CD14-positive monocyte (primary cell): ENCODE data around the gene MGLL. TPM values are rescaled to one million over a fixed set of nuclear protein-coding genes. Genes with fewer than 3 reads are reported as not detected.

Experiments used
- DNase-seq, 3 donors: peaks; one replicate each; pipeline ENCODE4 v3.0.0-alpha.2; 2011 to 2022
- H2AFZ ChIP-seq: 2 replicates; pipeline ENCODE4 v1.6.0; 2012; ENCODE audit warnings: mild to moderate bottlenecking, low read depth, low read length, inconsistent platforms; ENCODE audit not compliant: insufficient read depth, poor library complexity, severe bottlenecking
- H3K27ac ChIP-seq, 2 donors: 1 replicate in 1 of 2; 2 replicates in 1 of 2; pipeline ENCODE4 v1.5.1; 2012 to 2013; ENCODE audit warnings: low read length in 2 of 2, control low read depth in 1 of 2, inconsistent platforms in 1 of 2, low read depth in 1 of 2, mild to moderate bottlenecking in 1 of 2
- H3K27me3 ChIP-seq, 2 donors: one replicate each; pipeline versions ENCODE4 v1.6.0 to v1.6.1; 2011 to 2013; ENCODE audit warnings: low read length in 2 of 2; ENCODE audit not compliant: control insufficient read depth in 2 of 2, insufficient read depth in 2 of 2
- H3K36me3 ChIP-seq, 2 donors: replicated peaks in 1 of 2; 1 replicate in 1 of 2; 2 replicates in 1 of 2; pipeline versions ENCODE4 v1.5.1 to v1.6.1; 2012 to 2013; ENCODE audit warnings: low read length in 2 of 2, control low read depth in 1 of 2, inconsistent platforms in 1 of 2, mild to moderate bottlenecking in 1 of 2; ENCODE audit not compliant: insufficient read depth in 2 of 2, control insufficient read depth in 1 of 2
- H3K4me1 ChIP-seq, 2 donors: 1 replicate in 1 of 2; 2 replicates in 1 of 2; pipeline versions ENCODE4 v1.5.1 to v1.6.1; 2012 to 2013; ENCODE audit warnings: low read length in 2 of 2, control low read depth in 1 of 2, inconsistent platforms in 1 of 2, mild to moderate bottlenecking in 1 of 2, moderate library complexity in 1 of 2; ENCODE audit not compliant: insufficient read depth in 2 of 2, control insufficient read depth in 1 of 2
- H3K4me2 ChIP-seq: replicated peaks from 2 replicates; pipeline ENCODE3; 2012; ENCODE audit warnings: low read length, moderate library complexity, mild to moderate bottlenecking; ENCODE audit not compliant: poor library complexity, severe bottlenecking; ENCODE audit errors: extremely low read depth
- H3K4me3 ChIP-seq, 3 experiments: fragments of 200-600 bp in 1 of 3; sonication (generic) in 1 of 3; replicated peaks in 1 of 3; 1 replicate in 2 of 3; 2 replicates in 1 of 3; pipeline ENCODE4 v1.5.1; 2011 to 2013; ENCODE audit warnings: low read length in 3 of 3, mild to moderate bottlenecking in 3 of 3, control low read depth in 2 of 3, low read depth in 2 of 3, inconsistent platforms in 1 of 3, moderate library complexity in 1 of 3
- H3K79me2 ChIP-seq: 2 replicates; pipeline ENCODE4 v1.6.0; 2012; ENCODE audit warnings: mild to moderate bottlenecking, control low read depth, inconsistent platforms, low read length, moderate library complexity; ENCODE audit not compliant: insufficient read depth
- H3K9ac ChIP-seq: 2 replicates; pipeline ENCODE4 v1.6.0; 2017; ENCODE audit warnings: low read length, mild to moderate bottlenecking; ENCODE audit not compliant: insufficient read depth, poor library complexity, severe bottlenecking
- H3K9me3 ChIP-seq, 2 donors: replicated peaks in 1 of 2; 1 replicate in 1 of 2; 2 replicates in 1 of 2; pipeline versions ENCODE4 v1.5.1 to v1.6.1; 2012 to 2013; ENCODE audit warnings: low read length in 2 of 2, control low read depth in 1 of 2; ENCODE audit not compliant: control insufficient read depth in 1 of 2, insufficient read depth in 1 of 2
- H4K20me1 ChIP-seq: 2 replicates; pipeline ENCODE4 v1.6.0; 2012; ENCODE audit warnings: mild to moderate bottlenecking, low read length, control low read depth, moderate library complexity; ENCODE audit not compliant: insufficient read depth
- H3K27ac Mint-ChIP-seq, 7 donors: one replicate each; pipeline ENCODE4 v1.8.0; 2020; ENCODE audit warnings: mild to moderate bottlenecking in 7 of 7, mixed read lengths in 7 of 7, moderate library complexity in 6 of 7, inconsistent platforms in 2 of 7
- H3K27me3 Mint-ChIP-seq, 3 donors: one replicate each; pipeline ENCODE4 v1.8.0; 2021 to 2022; ENCODE audit warnings: low read depth in 3 of 3, mild to moderate bottlenecking in 3 of 3, mixed read lengths in 3 of 3, moderate library complexity in 3 of 3, inconsistent platforms in 1 of 3
- H3K36me3 Mint-ChIP-seq, 2 donors: one replicate each; pipeline ENCODE4 v1.8.0; 2020; ENCODE audit warnings: mixed read lengths in 2 of 2, inconsistent platforms in 1 of 2, mild to moderate bottlenecking in 1 of 2
- H3K4me1 Mint-ChIP-seq: one replicate; pipeline ENCODE4 v1.8.0; 2020; ENCODE audit warnings: mild to moderate bottlenecking, mixed read lengths
- H3K4me3 Mint-ChIP-seq, 2 donors: one replicate each; pipeline ENCODE4 v1.8.0; 2020; ENCODE audit warnings: mild to moderate bottlenecking in 2 of 2, mixed read lengths in 2 of 2, moderate library complexity in 1 of 2
- H3K9me3 Mint-ChIP-seq, 7 donors: one replicate each; pipeline ENCODE4 v1.8.0; 2020 to 2022; ENCODE audit warnings: mixed read lengths in 7 of 7, mild to moderate bottlenecking in 6 of 7, moderate library complexity in 6 of 7, inconsistent platforms in 2 of 7
- WGBS: methylation state at CpG from one replicate; pipeline ENCODE4 v1.1.5; 2013; ENCODE audit warnings: missing lambda C conversion rate; ENCODE audit not compliant: insufficient coverage; 5-methylcytosine and 5-hydroxymethylcytosine counted together
- intact Hi-C, 2 donors: fragments of 100-400 bp; cut with micrococcal nuclease; formaldehyde crosslinking; loops; one replicate each; pipeline versions ENCODE4 v1.15.0 to v1.15.1; 2023
- polyA plus RNA-seq, 3 donors: library from polyadenylated mRNA; depleted of rRNA in 1 of 3; unstranded in 2 of 3; stranded (reverse) in 1 of 3; fragments of 300-500 nt in 2 of 3; fragments of >200 nt in 1 of 3; fragmentation: Illumina TruSeq in 2 of 3; gene quantifications; 1 replicate in 2 of 3; 2 replicates in 1 of 3; pipeline ENCODE4 v1.2.3, GENCODE V29; 2012 to 2021
- TF ChIP-seq, protein P1 (sequence below): fragments of 200-600 bp; IDR thresholded peaks from one replicate; pipeline ENCODE4 v1.8.0; 2022; ENCODE audit warnings: antibody characterized with exemption, mild to moderate bottlenecking

MGLL gene
- polyA plus RNA-seq, 3 donors, result 4.4 to 10.0 (median 6.4) TPM

DNA sequence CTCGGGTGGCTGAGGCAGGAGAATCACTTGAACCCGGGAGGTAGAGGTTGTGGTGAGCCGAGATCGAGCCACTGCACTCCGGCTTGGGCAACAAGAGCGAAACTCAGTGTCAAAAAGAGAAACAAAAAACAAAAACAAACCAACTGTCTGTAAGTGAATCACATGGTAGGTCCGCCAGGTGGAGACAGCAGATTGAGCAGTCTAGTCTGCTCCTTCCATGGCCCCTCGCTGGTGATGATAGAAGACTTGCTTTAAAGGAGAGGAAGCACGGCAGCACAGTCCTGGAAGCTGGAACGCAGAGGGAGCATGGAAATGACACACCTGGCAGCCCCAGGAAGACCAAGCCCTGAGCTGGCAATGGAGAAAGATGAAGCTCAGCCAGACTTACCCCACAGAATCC lies 31.4 kb upstream of the MGLL start:
- no peak for DNase-seq
- Histone ChIP-seq H3K4me2 (no peak overlapping the region), H3K9ac (no peak overlapping the region), H3K36me3 (no peaks in the 10 kb centered on the region), H2AFZ (no peak overlapping the region), H3K27ac (no peak overlapping the region), H3K9me3 (no peaks in the 10 kb centered on the region), H3K4me3 (no peak overlapping the region), H3K4me1 (no peaks in the 10 kb centered on the region), H3K79me2 (no peaks in the 10 kb centered on the region), H4K20me1 (no peaks in the 10 kb centered on the region), H3K27me3 (no peaks in the 10 kb centered on the region)
- Mint-ChIP-seq H3K36me3 (no peaks in the 10 kb centered on the region), H3K9me3 (peaks cover 0 to 3% (median 0%) of the 10 kb centered on the region in 7 donors), H3K4me1 (peaks cover 5% of the 10 kb centered on the region), H3K27ac (no peak overlapping the region), H3K27me3 (peaks cover 0 to 11% (median 4%) of the 10 kb centered on the region in 3 donors), H3K4me3 (no peak overlapping the region)
- WGBS, result 90% methylated on average over 3 of the region's 10 CpGs
- TF ChIP-seq, protein P1, sequence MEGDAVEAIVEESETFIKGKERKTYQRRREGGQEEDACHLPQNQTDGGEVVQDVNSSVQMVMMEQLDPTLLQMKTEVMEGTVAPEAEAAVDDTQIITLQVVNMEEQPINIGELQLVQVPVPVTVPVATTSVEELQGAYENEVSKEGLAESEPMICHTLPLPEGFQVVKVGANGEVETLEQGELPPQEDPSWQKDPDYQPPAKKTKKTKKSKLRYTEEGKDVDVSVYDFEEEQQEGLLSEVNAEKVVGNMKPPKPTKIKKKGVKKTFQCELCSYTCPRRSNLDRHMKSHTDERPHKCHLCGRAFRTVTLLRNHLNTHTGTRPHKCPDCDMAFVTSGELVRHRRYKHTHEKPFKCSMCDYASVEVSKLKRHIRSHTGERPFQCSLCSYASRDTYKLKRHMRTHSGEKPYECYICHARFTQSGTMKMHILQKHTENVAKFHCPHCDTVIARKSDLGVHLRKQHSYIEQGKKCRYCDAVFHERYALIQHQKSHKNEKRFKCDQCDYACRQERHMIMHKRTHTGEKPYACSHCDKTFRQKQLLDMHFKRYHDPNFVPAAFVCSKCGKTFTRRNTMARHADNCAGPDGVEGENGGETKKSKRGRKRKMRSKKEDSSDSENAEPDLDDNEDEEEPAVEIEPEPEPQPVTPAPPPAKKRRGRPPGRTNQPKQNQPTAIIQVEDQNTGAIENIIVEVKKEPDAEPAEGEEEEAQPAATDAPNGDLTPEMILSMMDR, result no peak
- intact Hi-C loops, result no loop called here

DNA sequence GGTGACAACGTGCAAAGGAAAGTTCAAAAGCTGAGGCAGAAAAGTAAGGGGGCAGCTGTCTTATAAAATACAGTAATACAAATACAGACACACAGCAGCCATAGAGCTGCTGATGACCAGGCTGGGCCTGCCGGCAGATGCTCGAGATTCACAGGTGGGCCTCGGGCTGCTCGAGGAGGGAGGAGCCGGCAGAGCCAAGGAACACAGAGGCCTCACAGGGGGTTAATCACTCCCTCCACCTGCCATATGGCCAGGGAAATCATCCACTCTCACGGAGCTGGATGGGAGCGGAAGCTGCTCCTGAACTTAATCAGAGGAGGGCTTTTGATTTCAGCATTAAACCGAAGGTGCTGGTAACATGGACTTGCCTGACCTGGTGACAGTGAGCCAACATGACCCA lies 29.6 kb upstream of the MGLL start:
- Mint-ChIP-seq H3K9me3 (peaks cover 0 to 3% (median 0%) of the 10 kb centered on the region in 7 donors), H3K27ac (no peak overlapping the region), H3K4me1 (no peaks in the 10 kb centered on the region), H3K36me3 (no peaks in the 10 kb centered on the region), H3K4me3 (no peak overlapping the region), H3K27me3 (peaks cover 0 to 11% (median 6%) of the 10 kb centered on the region in 3 donors)
- Histone ChIP-seq H3K79me2 (no peaks in the 10 kb centered on the region), H4K20me1 (no peaks in the 10 kb centered on the region), H3K27me3 (no peaks in the 10 kb centered on the region), H3K4me1 (no peaks in the 10 kb centered on the region), H3K9me3 (no peaks in the 10 kb centered on the region), H3K9ac (no peak overlapping the region), H3K27ac (no peak overlapping the region), H3K4me3 (no peak overlapping the region), H3K36me3 (no peaks in the 10 kb centered on the region), H2AFZ (no peak overlapping the region), H3K4me2 (no peak overlapping the region)
- TF ChIP-seq, protein P1, result no peak
- intact Hi-C loops, result no loop called here
- no peak for DNase-seq
- WGBS, result 100% methylated on average over 2 of the region's 9 CpGs
